Large intestine (tissue), 3 donors: ENCODE measurements around the gene WDR64. TPM values are rescaled to one million over a fixed set of nuclear protein-coding genes. Genes with fewer than 3 reads are reported as not detected.

ENCODE experiments used
- DNase-seq, 2 donors: peaks; one replicate each; pipeline versions ENCODE4 v3.0.0 to v3.0.0-alpha.2; 2013
- H3K27ac ChIP-seq: one replicate; pipeline ENCODE4 v1.5.1; 2013; ENCODE audit warnings: low read length
- H3K27me3 ChIP-seq: 2 replicates; pipeline ENCODE4 v1.6.1; 2013; ENCODE audit warnings: low read length; ENCODE audit not compliant: control insufficient read depth, insufficient read depth
- H3K36me3 ChIP-seq: 2 replicates; pipeline ENCODE4 v1.6.1; 2013; ENCODE audit warnings: low read length; ENCODE audit not compliant: control insufficient read depth, insufficient read depth
- H3K4me1 ChIP-seq: one replicate; pipeline ENCODE4 v1.6.1; 2013; ENCODE audit warnings: low read length; ENCODE audit not compliant: control insufficient read depth, insufficient read depth
- H3K4me3 ChIP-seq: one replicate; pipeline ENCODE4 v1.5.1; 2013; ENCODE audit warnings: low read length
- H3K9me3 ChIP-seq: one replicate; pipeline ENCODE4 v1.6.1; 2013; ENCODE audit warnings: mild to moderate bottlenecking, low read depth, low read length, moderate library complexity; ENCODE audit not compliant: control insufficient read depth
- WGBS: methylation state at CpG from one replicate; pipeline ENCODE4 v1.1.5; 2013; ENCODE audit warnings: low lambda C conversion rate; ENCODE audit not compliant: insufficient coverage; 5-methylcytosine and 5-hydroxymethylcytosine counted together
- polyA plus RNA-seq: library from polyadenylated mRNA; unstranded; fragments of 120-200 nt; gene quantifications from one replicate; pipeline ENCODE4 v1.2.1, GENCODE V29; 2013

Gene WDR64
- polyA plus RNA-seq, 1 donor: 0.03 TPM

- peaks cover 4% of the 10 kb centered on the region for H3K27me3 ChIP-seq
- H3K4me1 ChIP-seq: no peaks in the 10 kb centered on the region
- H3K36me3 ChIP-seq: no peaks in the 10 kb centered on the region
- H3K9me3 ChIP-seq: no peaks in the 10 kb centered on the region
- no peak for DNase-seq
- H3K4me3 ChIP-seq: no peak overlapping the region
- no peak overlapping the region for H3K27ac ChIP-seq
- WGBS: no CpG with 5 or more reads among the region's 5 CpGs
Observed at GRCh38 chr1:241837416-241837815, 185.3 kb downstream of the WDR64 start.

- no CpG with 5 or more reads among the region's 4 CpGs for WGBS
- Histone ChIP-seq H3K27me3 (peaks cover 4% of the 10 kb centered on the region), H3K9me3 (no peaks in the 10 kb centered on the region), H3K4me1 (no peaks in the 10 kb centered on the region), H3K36me3 (no peaks in the 10 kb centered on the region), H3K4me3 (no peak overlapping the region), H3K27ac (no peak overlapping the region)
- no peak for DNase-seq
Observed at GRCh38 chr1:241837901-241838300, 185.8 kb downstream of the WDR64 start.

- H3K9me3 ChIP-seq: no peaks in the 10 kb centered on the region
Observed at GRCh38 chr1:241838897-241839296, 186.8 kb downstream of the WDR64 start.

GRCh38 chr1:241839369-241839979, 187.4 kb downstream of the WDR64 start:
- H3K36me3 ChIP-seq: no peaks in the 10 kb centered on the region
- H3K27ac ChIP-seq: no peak overlapping the region
- H3K9me3 ChIP-seq: no peaks in the 10 kb centered on the region
- H3K4me3 ChIP-seq: no peak overlapping the region
- no peaks in the 10 kb centered on the region for H3K4me1 ChIP-seq
- peaks cover 4% of the 10 kb centered on the region for H3K27me3 ChIP-seq
- DNase-seq: no peak
- no CpG with 5 or more reads among the region's 6 CpGs for WGBS

More at GRCh38 chr1:241838897-241839296, 186.8 kb downstream of the WDR64 start:
- Histone ChIP-seq H3K27me3 (peaks cover 4% of the 10 kb centered on the region), H3K27ac (no peak overlapping the region), H3K4me1 (no peaks in the 10 kb centered on the region), H3K4me3 (no peak overlapping the region), H3K36me3 (no peaks in the 10 kb centered on the region)
- no peak for DNase-seq
- WGBS: no CpG with 5 or more reads among the region's 5 CpGs

- H3K9me3 ChIP-seq: no peaks in the 10 kb centered on the region
- 100% methylated on average over 1 of the region's 6 CpGs for WGBS
- peaks cover 4% of the 10 kb centered on the region for H3K27me3 ChIP-seq
- H3K4me1 ChIP-seq: no peaks in the 10 kb centered on the region
- no peak overlapping the region for H3K27ac ChIP-seq
- no peak for DNase-seq
- no peak overlapping the region for H3K4me3 ChIP-seq
- no peaks in the 10 kb centered on the region for H3K36me3 ChIP-seq
Observed at GRCh38 chr1:241840164-241840563, 188.1 kb downstream of the WDR64 start.

- H3K4me3 ChIP-seq: no peak overlapping the region
- DNase-seq: no peak
- no peaks in the 10 kb centered on the region for H3K4me1 ChIP-seq
- no peak overlapping the region for H3K27ac ChIP-seq
- peaks cover 4% of the 10 kb centered on the region for H3K27me3 ChIP-seq
- H3K36me3 ChIP-seq: no peaks in the 10 kb centered on the region
- no CpG with 5 or more reads among the region's 3 CpGs for WGBS
- H3K9me3 ChIP-seq: no peaks in the 10 kb centered on the region
Observed at GRCh38 chr1:241841691-241842090, 189.6 kb downstream of the WDR64 start.

- H3K27ac ChIP-seq: no peak overlapping the region
- no CpG with 5 or more reads among the region's 2 CpGs for WGBS
- no peaks in the 10 kb centered on the region for H3K9me3 ChIP-seq
- H3K4me1 ChIP-seq: no peaks in the 10 kb centered on the region
- no peak for DNase-seq
- peaks cover 4% of the 10 kb centered on the region for H3K27me3 ChIP-seq
- H3K4me3 ChIP-seq: no peak overlapping the region
- H3K36me3 ChIP-seq: no peaks in the 10 kb centered on the region
Observed at GRCh38 chr1:241842565-241842964, 190.5 kb downstream of the WDR64 start.

GRCh38 chr1:241844593-241844992, 192.5 kb downstream of the WDR64 start:
- Histone ChIP-seq H3K27me3 (no peaks in the 10 kb centered on the region), H3K4me3 (no peak overlapping the region), H3K27ac (no peak overlapping the region), H3K9me3 (no peaks in the 10 kb centered on the region), H3K4me1 (peaks cover 6% of the 10 kb centered on the region), H3K36me3 (no peaks in the 10 kb centered on the region)
- WGBS: 89% methylated on average over 6 of the region's 6 CpGs
- no peak for DNase-seq

GRCh38 chr1:241846375-241846774, 194.3 kb downstream of the WDR64 start:
- peaks cover 6% of the 10 kb centered on the region for H3K4me1 ChIP-seq
- H3K27me3 ChIP-seq: no peaks in the 10 kb centered on the region
- DNase-seq: no peak
- H3K4me3 ChIP-seq: no peak overlapping the region
- H3K9me3 ChIP-seq: no peaks in the 10 kb centered on the region
- H3K36me3 ChIP-seq: no peaks in the 10 kb centered on the region
- H3K27ac ChIP-seq: no peak overlapping the region

- Histone ChIP-seq H3K9me3 (no peaks in the 10 kb centered on the region), H3K27me3 (no peaks in the 10 kb centered on the region), H3K36me3 (no peaks in the 10 kb centered on the region), H3K4me3 (peak overlapping the region; percentile 76), H3K4me1 (peaks cover 10% of the 10 kb centered on the region), H3K27ac (no peak overlapping the region)
- WGBS: 88% methylated on average over 2 of the region's 4 CpGs
- DNase-seq: no peak
Observed at GRCh38 chr1:241846862-241847539, 194.9 kb downstream of the WDR64 start.

GRCh38 chr1:241847540-241847795, 195.4 kb downstream of the WDR64 start:
- no peaks in the 10 kb centered on the region for H3K36me3 ChIP-seq
- peak overlapping the region; percentile 94 for H3K27ac ChIP-seq
- H3K27me3 ChIP-seq: no peaks in the 10 kb centered on the region
- H3K4me3 ChIP-seq: peak overlapping the region; percentile 76
- no peaks in the 10 kb centered on the region for H3K9me3 ChIP-seq
- no peak for DNase-seq
- 0% methylated on average over 2 of the region's 6 CpGs for WGBS
- peaks cover 10% of the 10 kb centered on the region for H3K4me1 ChIP-seq
